HG02943 (cell line): ENCODE results near the gene TFF1.

Experiments used
- ATAC-seq: cut with Tn5 transposase; IDR thresholded peaks from one replicate; pipeline ENCODE4 v1.9.1; 2021; ENCODE audit warnings: mild to moderate bottlenecking, low read depth, moderate library complexity; ENCODE audit not compliant: unreplicated experiment

TFF1 gene

GRCh38 chr21:42384156-42384945 is 18.0 kb upstream of the TFF1 start:
- ATAC-seq: no peak

GRCh38 chr21:42383331-42383730 is 17.0 kb upstream of the TFF1 start:
- no peak for ATAC-seq

GRCh38 chr21:42382915-42383314 is 16.6 kb upstream of the TFF1 start:
- ATAC-seq: no peak

- ATAC-seq: no peak
Observed at GRCh38 chr21:42381347-42381984, 15.1 kb upstream of the TFF1 start.

- no peak for ATAC-seq
Observed at GRCh38 chr21:42379426-42380215, 13.3 kb upstream of the TFF1 start.

- ATAC-seq: no peak
Observed at GRCh38 chr21:42378418-42378817, 12.1 kb upstream of the TFF1 start.

GRCh38 chr21:42377951-42378340 is 11.6 kb upstream of the TFF1 start:
- no peak for ATAC-seq

GRCh38 chr21:42377211-42377950 is 11.0 kb upstream of the TFF1 start:
- no peak for ATAC-seq

- ATAC-seq: no peak
Observed at GRCh38 chr21:42376338-42376982, 10.1 kb upstream of the TFF1 start.

- no peak for ATAC-seq
Observed at GRCh38 chr21:42375966-42376337, 9.6 kb upstream of the TFF1 start.

- ATAC-seq: no peak
Observed at GRCh38 chr21:42375506-42375905, 9.2 kb upstream of the TFF1 start.

GRCh38 chr21:42374864-42375499 is 8.6 kb upstream of the TFF1 start:
- ATAC-seq: no peak

GRCh38 chr21:42374457-42374856 is 8.1 kb upstream of the TFF1 start:
- no peak for ATAC-seq

GRCh38 chr21:42373908-42374455 is 7.6 kb upstream of the TFF1 start:
- no peak for ATAC-seq

GRCh38 chr21:42373196-42373907 is 7.0 kb upstream of the TFF1 start:
- ATAC-seq: no peak

- ATAC-seq: no peak
Observed at GRCh38 chr21:42370894-42371654, 4.7 kb upstream of the TFF1 start.

- no peak for ATAC-seq
Observed at GRCh38 chr21:42369821-42370220, 3.5 kb upstream of the TFF1 start.
